ENCODE data around the gene PDZD2. TPM values are rescaled to one million over a fixed set of nuclear protein-coding genes. Genes with fewer than 3 reads are reported as not detected.

The PDZD2 gene
- total and polyA plus RNA-seq, 11 donors = 28.3 to 116 (median 80.6) TPM

- intact Hi-C loops (cut with DNase I) = loop anchor here in 5 of 10 donors (5.0 to 10.0 kb wide), 5 partner anchors 137 to 244 kb away; no protein-coding TSS in a partner anchor
- peak overlapping the region in 1 of 12 donors; percentile 30 for H3K27ac ChIP-seq
- ATAC-seq = peak in 2 of 4 donors; percentile 37 to 56
- no peaks in the 10 kb centered on the region for H3K9me3 ChIP-seq
- TF ChIP-seq CTCF (IDR thresholded peaks at IDR 0.05) (no peak), POLR2A (IDR thresholded peaks at IDR 0.05) (no peak)
- peaks cover 0 to 85% (median 50%) of the 10 kb centered on the region in 9 donors for H3K36me3 ChIP-seq
- peaks cover 0 to 17% (median 2%) of the 10 kb centered on the region in 12 donors for H3K4me1 ChIP-seq
- DNase-seq = no peak
- no peak overlapping the region for H3K4me3 ChIP-seq
- WGBS, 4 donors = 78 to 89% (median 84%) methylated on average over 7 of the region's 7 CpGs
- no peaks in the 10 kb centered on the region for H3K27me3 ChIP-seq
These were observed 432.5 kb downstream of the PDZD2 start for GRCh38 chr5:32071351-32071944.

- H3K9me3 ChIP-seq = no peaks in the 10 kb centered on the region
- peaks cover 0 to 20% (median 4%) of the 10 kb centered on the region in 12 donors for H3K4me1 ChIP-seq
- no peaks in the 10 kb centered on the region for H3K27me3 ChIP-seq
- TF ChIP-seq CTCF (IDR thresholded peaks at IDR 0.05) (no peak), POLR2A (IDR thresholded peaks at IDR 0.05) (no peak)
- ATAC-seq (no peak), DNase-seq (no peak)
- H3K36me3 ChIP-seq = peaks cover 0 to 79% (median 46%) of the 10 kb centered on the region in 9 donors
- WGBS, 4 donors = 81 to 91% (median 82%) methylated on average over 14 of the region's 14 CpGs
- H3K4me3 ChIP-seq = no peak overlapping the region
- intact Hi-C loops (cut with DNase I) = loop anchor here in 5 of 10 donors (5.0 to 10.0 kb wide), 5 partner anchors 137 to 245 kb away; no protein-coding TSS in a partner anchor
- H3K27ac ChIP-seq = peak overlapping the region in 1 of 12 donors; percentile 30
These were observed 433.1 kb downstream of the PDZD2 start for GRCh38 chr5:32072054-32072453.

GRCh38 chr5:32074401-32074800 lies 435.5 kb downstream of the PDZD2 start:
- no peak overlapping the region for H3K27ac ChIP-seq
- H3K4me1 ChIP-seq = peaks cover 0 to 22% (median 4%) of the 10 kb centered on the region in 12 donors
- DNase-seq = peak in 2 of 5 donors; percentile 66 to 70
- TF ChIP-seq CTCF (IDR thresholded peaks at IDR 0.05) (no peak), POLR2A (IDR thresholded peaks at IDR 0.05) (no peak)
- no peaks in the 10 kb centered on the region for H3K27me3 ChIP-seq
- H3K36me3 ChIP-seq = peaks cover 0 to 85% (median 38%) of the 10 kb centered on the region in 9 donors
- no peaks in the 10 kb centered on the region for H3K9me3 ChIP-seq
- intact Hi-C loops (cut with DNase I) = loop anchor here in 5 of 10 donors (5.0 to 10.0 kb wide), 5 partner anchors 140 to 247 kb away; no protein-coding TSS in a partner anchor
- 34 to 60% (median 46%) methylated on average over 5 of the region's 5 CpGs for WGBS, 4 donors
- no peak overlapping the region for H3K4me3 ChIP-seq
- peak in 2 of 4 donors; percentile 27 to 40 for ATAC-seq

Data from heart left ventricle (tissue), 16 donors.